ENCODE measurements around the gene CDKAL1.

CDKAL1 gene

DNA sequence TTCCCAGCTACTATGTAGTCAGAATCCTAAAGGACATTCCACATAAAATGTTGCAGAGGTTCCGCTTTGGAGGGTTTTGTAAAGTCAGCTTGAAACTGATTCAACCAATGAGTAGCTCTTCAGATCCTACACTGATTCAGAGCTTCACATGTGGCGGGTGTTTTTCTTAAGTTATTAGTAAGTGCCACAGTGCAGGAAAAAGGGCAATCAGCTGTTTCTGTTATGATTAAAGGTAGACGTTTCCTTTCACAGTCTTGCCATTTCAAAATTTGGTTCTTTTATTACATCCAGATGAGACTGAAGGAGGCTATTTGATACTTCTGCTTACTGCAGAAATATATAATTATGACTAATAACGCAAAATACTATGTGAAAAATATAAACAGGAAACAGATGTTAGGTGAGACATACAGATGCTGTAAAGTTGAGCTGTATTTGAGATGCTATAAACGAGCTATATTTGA, 443.9 kb downstream of the CDKAL1 start:
- 0 out of 2 replicates have a peak, but pooled peaks have one; percentile 25 for TF ChIP-seq SIN3A (IDR thresholded peaks at IDR 0.05; ENCODE audit: borderline replicate concordance, insufficient read depth, low read length)
- TF ChIP-seq POLR2AphosphoS5 (IDR thresholded peaks at IDR 0.05; ENCODE audit: low read depth, low read length) = no peak

DNA sequence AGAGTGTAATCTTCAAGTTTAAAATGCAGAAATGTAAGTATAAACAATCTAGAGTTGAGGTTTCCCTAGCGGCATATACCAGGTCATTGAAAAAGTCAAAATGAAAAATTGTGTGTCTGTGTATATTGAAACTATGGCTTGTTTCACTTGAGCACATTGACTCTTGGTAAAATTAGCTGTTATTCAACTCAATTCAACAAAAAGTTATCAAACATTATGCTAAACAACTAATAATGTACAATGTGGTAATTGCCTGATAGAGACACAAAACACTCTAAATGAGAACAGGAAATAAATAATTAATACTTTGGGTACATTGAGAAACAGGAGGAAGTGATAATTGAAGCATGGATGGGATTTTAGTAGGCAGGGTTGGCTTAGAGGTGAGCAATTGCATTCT, 444.8 kb downstream of the CDKAL1 start:
- TF ChIP-seq FOXP2 (optimal IDR thresholded peaks at IDR 0.05; ENCODE audit: borderline replicate concordance, extremely low read depth, extremely low read length, insufficient read depth) = no peak
- TF ChIP-seq REST (IDR thresholded peaks at IDR 0.05; ENCODE audit: insufficient read depth in 1 of 2, low read depth in 2 of 2, low read length in 2 of 2) = no peak
- TF ChIP-seq SIN3A (IDR thresholded peaks at IDR 0.05; ENCODE audit: borderline replicate concordance, insufficient read depth, low read length) = no peak
- no peak for TF ChIP-seq POLR2AphosphoS5 (IDR thresholded peaks at IDR 0.05; ENCODE audit: low read depth, low read length)
- TF ChIP-seq TAF1 (IDR thresholded peaks at IDR 0.05; ENCODE audit: borderline replicate concordance, insufficient read depth, low read length) = no peak

- TF ChIP-seq SIN3A (IDR thresholded peaks at IDR 0.05; ENCODE audit: borderline replicate concordance, insufficient read depth, low read length) = no peak
- TF ChIP-seq REST (IDR thresholded peaks at IDR 0.05; ENCODE audit: insufficient read depth in 1 of 2, low read depth in 2 of 2, low read length in 2 of 2) = no peak
- no peak for TF ChIP-seq FOXP2 (optimal IDR thresholded peaks at IDR 0.05; ENCODE audit: borderline replicate concordance, extremely low read depth, extremely low read length, insufficient read depth)
- TF ChIP-seq TAF1 (IDR thresholded peaks at IDR 0.05; ENCODE audit: borderline replicate concordance, insufficient read depth, low read length) = no peak
Measured at GRCh38 chr6:20983961-20984360, 449.7 kb downstream of the CDKAL1 start.

DNA sequence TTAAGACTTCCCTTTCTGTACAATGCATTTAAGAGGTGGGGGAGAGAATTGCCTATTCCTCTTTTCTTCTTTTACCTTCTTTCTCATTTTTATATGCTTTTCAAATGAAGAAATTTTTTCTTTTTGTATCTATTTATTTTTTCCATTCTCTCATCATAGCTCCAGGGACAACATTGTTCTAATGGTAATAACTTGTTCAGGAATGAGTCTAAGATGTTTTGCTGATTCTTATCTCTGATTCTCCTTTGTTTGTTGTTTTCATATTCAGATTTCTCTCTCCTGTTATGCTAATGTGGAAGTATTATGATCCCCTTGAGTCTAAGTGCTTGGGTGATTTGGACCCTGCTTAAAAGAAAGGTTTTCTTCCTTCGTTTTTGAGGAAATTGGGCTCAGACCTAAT, 451.6 kb downstream of the CDKAL1 start:
- TF ChIP-seq SIN3A (IDR thresholded peaks at IDR 0.05; ENCODE audit: borderline replicate concordance, insufficient read depth, low read length) (no peak), REST (IDR thresholded peaks at IDR 0.05; ENCODE audit: insufficient read depth in 1 of 2, low read depth in 2 of 2, low read length in 2 of 2) (no peak), POLR2AphosphoS5 (IDR thresholded peaks at IDR 0.05; ENCODE audit: low read depth, low read length) (no peak), FOXP2 (optimal IDR thresholded peaks at IDR 0.05; ENCODE audit: borderline replicate concordance, extremely low read depth, extremely low read length, insufficient read depth) (no peak), TAF1 (IDR thresholded peaks at IDR 0.05; ENCODE audit: borderline replicate concordance, insufficient read depth, low read length) (no peak)

GRCh38 chr6:20991910-20992309, 457.7 kb downstream of the CDKAL1 start:
- TF ChIP-seq SIN3A (IDR thresholded peaks at IDR 0.05; ENCODE audit: borderline replicate concordance, insufficient read depth, low read length) (no peak), FOXP2 (optimal IDR thresholded peaks at IDR 0.05; ENCODE audit: borderline replicate concordance, extremely low read depth, extremely low read length, insufficient read depth) (no peak), TAF1 (IDR thresholded peaks at IDR 0.05; ENCODE audit: borderline replicate concordance, insufficient read depth, low read length) (no peak), REST (IDR thresholded peaks at IDR 0.05; ENCODE audit: insufficient read depth in 1 of 2, low read depth in 2 of 2, low read length in 2 of 2) (no peak), POLR2AphosphoS5 (IDR thresholded peaks at IDR 0.05; ENCODE audit: low read depth, low read length) (no peak)
